Peyer's patch (tissue), 4 donors: ENCODE results near the gene CDKN2AIP. TPM values are rescaled to one million over a fixed set of nuclear protein-coding genes. Genes with fewer than 3 reads are reported as not detected.

Source experiments
- DNase-seq, 3 donors: peaks; one replicate each; pipeline ENCODE4 v3.0.0-alpha.2; 2017 to 2019
- H3K27ac ChIP-seq, 4 donors: fragments of 200-600 bp; sonication (generic); one replicate each; pipeline ENCODE4 v1.5.1; 2016 to 2019
- H3K27me3 ChIP-seq, 2 donors: fragments of 200-600 bp; sonication (generic); one replicate each; pipeline ENCODE4 v1.5.1; 2019
- H3K36me3 ChIP-seq, 3 donors: fragments of 200-600 bp; sonication (generic); one replicate each; pipeline ENCODE4 v1.5.1; 2016 to 2019
- H3K4me1 ChIP-seq, 4 donors: fragments of 200-600 bp; sonication (generic); one replicate each; pipeline ENCODE4 v1.5.1; 2016 to 2019
- H3K4me3 ChIP-seq, 4 donors: fragments of 200-600 bp; sonication (generic); 1 replicate in 3 of 4; 2 replicates in 1 of 4; pipeline ENCODE4 v1.5.1; 2016 to 2019; ENCODE audit warnings: mild to moderate bottlenecking in 1 of 4
- H3K9me3 ChIP-seq, 4 donors: fragments of 200-600 bp; sonication (generic); one replicate each; pipeline ENCODE4 v1.5.1; 2016 to 2019; ENCODE audit warnings: mild to moderate bottlenecking in 1 of 4
- CTCF ChIP-seq, 6 experiments: fragments of 450-650 bp in 4 of 6; fragments of 200-600 bp in 2 of 6; sonication (generic) in 1 of 6; IDR thresholded peaks; one replicate each; pipeline ENCODE4 v1.5.1; 2017 to 2019; ENCODE audit warnings: antibody characterized with exemption in 6 of 6, mild to moderate bottlenecking in 3 of 6, moderate library complexity in 1 of 6
- POLR2A ChIP-seq, 2 donors: fragments of 450-650 bp; IDR thresholded peaks; one replicate each; pipeline ENCODE4 v1.5.1; 2017; ENCODE audit warnings: antibody characterized with exemption in 2 of 2, mild to moderate bottlenecking in 2 of 2, moderate library complexity in 2 of 2
- total RNA-seq, 4 donors: library from RNA; depleted of rRNA; stranded (reverse); fragments of >200 nt; gene quantifications; one replicate each; pipeline ENCODE4 v1.1.0, GENCODE V29; 2016

CDKN2AIP gene
- total RNA-seq, 4 donors from 2014 or later: 17.9 to 25.2 (median 19.9) TPM

DNA sequence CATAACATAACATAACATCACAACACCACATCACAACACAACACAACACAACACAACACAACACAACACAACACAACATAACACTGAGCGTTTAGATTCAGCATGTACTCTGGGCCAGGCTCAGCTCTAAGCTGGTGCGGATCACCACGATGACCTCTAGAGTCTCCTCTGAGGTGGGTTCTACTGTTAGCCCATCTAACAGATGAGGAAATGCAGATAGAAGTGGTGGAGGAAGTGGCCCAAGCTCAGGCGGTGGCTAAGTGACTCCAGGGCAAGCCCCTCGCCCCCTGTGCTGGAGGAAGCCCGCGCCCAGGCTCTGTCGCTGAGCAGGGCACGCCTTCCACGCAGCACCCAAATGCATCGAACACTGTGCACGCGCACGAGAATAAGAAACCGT, 45.3 kb upstream of the CDKN2AIP start:
- Histone ChIP-seq H3K27ac (no peak overlapping the region), H3K27me3 (no peaks in the 10 kb centered on the region), H3K9me3 (no peaks in the 10 kb centered on the region), H3K4me3 (peak overlapping the region in 2 of 4 donors; percentile 61 to 68), H3K36me3 (no peaks in the 10 kb centered on the region), H3K4me1 (peaks cover 0 to 7% (median 2%) of the 10 kb centered on the region in 4 donors)
- TF ChIP-seq CTCF (IDR thresholded peaks at IDR 0.05): no peak
- TF ChIP-seq POLR2A (IDR thresholded peaks at IDR 0.05): no peak
- DNase-seq: no peak

DNA sequence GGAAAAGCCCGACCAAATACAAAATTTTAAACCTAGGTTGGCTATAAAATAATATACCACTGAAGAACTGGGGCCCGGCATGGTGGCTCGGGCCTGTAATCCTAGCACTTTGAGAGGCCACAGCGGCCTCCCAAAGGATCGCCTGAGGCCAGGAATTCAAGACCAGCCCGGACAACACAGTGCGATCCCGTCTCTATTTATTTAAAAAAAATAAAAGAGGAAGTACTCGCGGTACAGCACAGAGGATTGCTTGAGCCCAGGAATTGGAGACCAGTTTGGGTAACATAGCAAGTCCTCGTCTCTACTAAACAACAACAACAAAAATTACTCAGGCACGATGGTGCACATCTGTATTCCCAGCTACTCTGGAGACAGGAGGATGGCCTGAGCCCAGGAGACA, 44.8 kb upstream of the CDKN2AIP start:
- no peak overlapping the region for H3K27ac ChIP-seq
- no peaks in the 10 kb centered on the region for H3K27me3 ChIP-seq
- no peak overlapping the region for H3K4me3 ChIP-seq
- no peaks in the 10 kb centered on the region for H3K36me3 ChIP-seq
- peaks cover 0 to 7% (median 2%) of the 10 kb centered on the region in 4 donors for H3K4me1 ChIP-seq
- no peak for DNase-seq
- H3K9me3 ChIP-seq: no peaks in the 10 kb centered on the region
- no peak for TF ChIP-seq CTCF (IDR thresholded peaks at IDR 0.05)
- TF ChIP-seq POLR2A (IDR thresholded peaks at IDR 0.05): no peak

DNA sequence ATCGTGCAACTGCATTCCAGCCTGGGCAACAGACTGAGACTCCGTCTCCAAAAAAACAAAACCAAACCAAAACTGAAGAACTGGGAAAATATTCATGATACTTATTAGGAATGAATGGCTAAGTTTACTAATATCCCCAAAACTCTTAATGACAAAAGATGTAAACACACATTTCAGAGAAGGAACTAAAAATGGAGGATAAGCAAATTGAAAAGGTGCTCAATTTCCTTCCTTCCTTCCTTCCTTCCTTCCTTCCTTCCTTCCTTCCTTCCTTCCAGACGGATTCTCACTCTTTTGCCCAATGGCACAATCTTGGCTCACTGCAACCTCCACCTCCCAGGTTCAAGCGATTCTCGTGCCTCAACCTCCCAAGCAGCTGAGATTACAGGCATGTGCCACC, 44.4 kb upstream of the CDKN2AIP start:
- H3K27ac ChIP-seq: no peak overlapping the region
- H3K27me3 ChIP-seq: no peaks in the 10 kb centered on the region
- no peaks in the 10 kb centered on the region for H3K36me3 ChIP-seq
- no peak for TF ChIP-seq CTCF (IDR thresholded peaks at IDR 0.05)
- no peak for TF ChIP-seq POLR2A (IDR thresholded peaks at IDR 0.05)
- H3K9me3 ChIP-seq: no peaks in the 10 kb centered on the region
- H3K4me1 ChIP-seq: peaks cover 0 to 7% (median 2%) of the 10 kb centered on the region in 4 donors
- no peak overlapping the region for H3K4me3 ChIP-seq
- no peak for DNase-seq

GRCh38 chr4:183401473-183401872, 43.0 kb upstream of the CDKN2AIP start:
- peaks cover 0 to 7% (median 2%) of the 10 kb centered on the region in 4 donors for H3K4me1 ChIP-seq
- DNase-seq: no peak
- no peak overlapping the region for H3K27ac ChIP-seq
- H3K9me3 ChIP-seq: no peaks in the 10 kb centered on the region
- no peaks in the 10 kb centered on the region for H3K36me3 ChIP-seq
- H3K4me3 ChIP-seq: no peak overlapping the region
- TF ChIP-seq CTCF (IDR thresholded peaks at IDR 0.05) (no peak), POLR2A (IDR thresholded peaks at IDR 0.05) (no peak)
- H3K27me3 ChIP-seq: no peaks in the 10 kb centered on the region

DNA sequence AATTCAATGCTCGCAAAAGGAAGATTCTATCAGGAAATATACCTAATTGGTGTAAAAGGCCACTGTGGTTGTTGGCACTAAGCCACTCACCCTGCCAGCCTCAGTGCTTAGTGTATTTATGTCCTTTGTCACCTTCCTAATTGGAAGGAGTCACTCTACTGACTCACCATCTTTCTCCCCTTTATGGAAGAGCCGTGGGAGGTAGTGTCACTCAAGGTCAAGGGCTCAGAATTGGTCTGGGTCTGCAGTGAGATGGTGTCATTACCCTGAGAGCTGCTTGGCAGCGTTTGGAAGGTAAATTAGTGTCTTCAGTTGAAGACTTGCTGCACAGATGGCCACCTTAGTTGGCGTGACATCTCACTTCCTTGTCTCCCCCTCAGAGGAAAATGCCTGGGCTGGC, 41.7 kb upstream of the CDKN2AIP start:
- Histone ChIP-seq H3K9me3 (no peaks in the 10 kb centered on the region), H3K4me1 (peaks cover 0 to 6% (median 2%) of the 10 kb centered on the region in 4 donors), H3K27me3 (no peaks in the 10 kb centered on the region), H3K27ac (no peak overlapping the region), H3K4me3 (no peak overlapping the region), H3K36me3 (no peaks in the 10 kb centered on the region)
- TF ChIP-seq CTCF (IDR thresholded peaks at IDR 0.05): no peak
- no peak for TF ChIP-seq POLR2A (IDR thresholded peaks at IDR 0.05)
- no peak for DNase-seq

DNA sequence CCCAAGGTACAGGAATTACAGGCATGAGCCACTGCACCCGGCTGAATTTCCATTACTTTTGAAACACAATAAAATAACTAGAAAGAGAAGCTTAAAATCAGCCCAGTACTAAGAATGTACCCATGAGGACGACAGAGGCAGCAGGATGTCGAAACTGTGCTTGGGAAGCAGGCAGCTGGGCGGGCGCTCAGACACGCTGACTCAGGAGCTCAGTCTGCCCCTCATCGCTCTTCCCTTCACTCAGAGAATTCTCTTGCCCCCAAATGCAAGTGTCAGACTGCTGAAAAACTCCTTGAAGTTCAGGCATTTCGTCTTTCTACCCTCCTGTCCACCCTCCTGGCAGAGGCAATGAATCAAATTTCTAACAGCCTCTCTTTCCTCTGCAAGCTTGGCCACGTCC, 41.0 kb upstream of the CDKN2AIP start:
- Histone ChIP-seq H3K4me3 (no peak overlapping the region), H3K9me3 (no peaks in the 10 kb centered on the region), H3K4me1 (peaks cover 0 to 3% (median 0%) of the 10 kb centered on the region in 4 donors), H3K36me3 (no peaks in the 10 kb centered on the region), H3K27ac (no peak overlapping the region), H3K27me3 (no peaks in the 10 kb centered on the region)
- TF ChIP-seq CTCF (IDR thresholded peaks at IDR 0.05): no peak
- no peak for TF ChIP-seq POLR2A (IDR thresholded peaks at IDR 0.05)
- DNase-seq: no peak
